Suprapubic skin (tissue), 3 donors: ENCODE results near the gene LRRTM3.

ENCODE experiments used
- CTCF ChIP-seq, 2 donors: fragments of 200-600 bp in 1 of 2; fragments of 450-650 bp in 1 of 2; sonication (generic) in 1 of 2; IDR thresholded peaks; one replicate each; pipeline ENCODE4 v1.5.1; 2016 to 2019; ENCODE audit warnings: antibody characterized with exemption in 2 of 2, mild to moderate bottlenecking in 1 of 2, moderate library complexity in 1 of 2
- POLR2A ChIP-seq, 2 donors: fragments of 450-650 bp; IDR thresholded peaks; one replicate each; pipeline ENCODE4 v1.6.1; 2017; ENCODE audit warnings: antibody characterized with exemption in 2 of 2, mild to moderate bottlenecking in 2 of 2, moderate library complexity in 2 of 2

DNA sequence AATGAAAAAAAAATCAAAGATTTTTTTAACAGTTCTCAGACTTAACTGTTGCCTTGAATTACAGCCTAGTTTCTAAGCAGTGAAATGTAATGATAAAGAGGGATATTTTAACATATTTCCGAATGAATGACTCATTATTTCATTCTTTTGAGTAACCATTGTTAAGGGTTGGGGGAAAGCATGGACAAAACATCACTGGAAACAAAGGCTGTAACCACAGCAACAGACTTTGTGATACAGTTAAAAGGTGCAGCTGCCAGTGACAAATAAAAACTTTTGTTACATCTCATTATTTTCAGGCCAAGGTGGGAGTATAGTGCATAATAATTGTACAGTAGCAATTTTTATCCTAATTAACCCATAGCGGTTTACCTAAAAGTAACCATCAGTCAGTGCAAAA lies 172.6 kb downstream of the LRRTM3 start:
- TF ChIP-seq CTCF (IDR thresholded peaks at IDR 0.05) = no peak
- TF ChIP-seq POLR2A (IDR thresholded peaks at IDR 0.05) = no peak
